Loucy (cell line): Measurements from ENCODE around the gene POPDC2.

Source experiments
- H2AFZ ChIP-seq: fragments of 200-600 bp; sonication (generic); 2 replicates; pipeline ENCODE4 v1.6.0; 2016; ENCODE audit warnings: antibody characterized with exemption, mild to moderate bottlenecking, low read length, moderate library complexity
- H3F3A ChIP-seq: fragments of 200-600 bp; 2 replicates; pipeline ENCODE4 v1.6.0; 2016; ENCODE audit warnings: antibody characterized with exemption, low read depth, mild to moderate bottlenecking
- H3K27me3 ChIP-seq: fragments of 200-600 bp; sonication (generic); 2 replicates; pipeline ENCODE4 v1.6.1; 2014; ENCODE audit warnings: low read length, mild to moderate bottlenecking; ENCODE audit not compliant: insufficient read depth, poor library complexity, severe bottlenecking
- H3K36me3 ChIP-seq: fragments of 200-600 bp; sonication (generic); 2 replicates; pipeline ENCODE4 v1.6.1; 2016; ENCODE audit warnings: low read length; ENCODE audit not compliant: insufficient read depth
- H3K4me1 ChIP-seq: fragments of 200-600 bp; sonication (generic); 2 replicates; pipeline ENCODE4 v1.5.1; 2014; ENCODE audit warnings: low read length, mild to moderate bottlenecking; ENCODE audit not compliant: insufficient read depth, poor library complexity, severe bottlenecking
- H3K4me2 ChIP-seq: fragments of 200-600 bp; sonication (generic); 2 replicates; pipeline ENCODE4 v1.6.0; 2014; ENCODE audit warnings: antibody characterized with exemption, low read length, low read depth, mild to moderate bottlenecking; ENCODE audit not compliant: poor library complexity, severe bottlenecking
- H3K4me3 ChIP-seq: fragments of 200-600 bp; sonication (generic); 2 replicates; pipeline ENCODE4 v1.5.1; 2014; ENCODE audit warnings: low read length, mild to moderate bottlenecking, mixed read lengths; ENCODE audit not compliant: poor library complexity, severe bottlenecking
- H3K79me2 ChIP-seq: fragments of 200-600 bp; sonication (generic); 2 replicates; pipeline ENCODE4 v1.6.1; 2014; ENCODE audit warnings: low read length; ENCODE audit not compliant: insufficient read depth
- H3K9ac ChIP-seq: fragments of 200-600 bp; sonication (generic); 2 replicates; pipeline ENCODE4 v1.6.0; 2014; ENCODE audit warnings: mild to moderate bottlenecking, low read depth, low read length, moderate library complexity; ENCODE audit not compliant: poor library complexity, severe bottlenecking
- H3K9me2 ChIP-seq: fragments of 200-600 bp; sonication (generic); replicated peaks from 2 replicates; pipeline ENCODE4 v1.6.1; 2016; ENCODE audit warnings: low read depth, low read length, mixed read lengths
- H3K9me3 ChIP-seq: fragments of 200-600 bp; sonication (generic); 2 replicates; pipeline ENCODE4 v1.6.1; 2014; ENCODE audit warnings: mild to moderate bottlenecking, antibody characterized with exemption, low read length, low read depth; ENCODE audit not compliant: insufficient read depth
- H4K20me1 ChIP-seq: fragments of 200-600 bp; sonication (generic); 2 replicates; pipeline ENCODE4 v1.6.0; 2014; ENCODE audit warnings: antibody characterized with exemption, low read length, mild to moderate bottlenecking; ENCODE audit not compliant: insufficient read depth, poor library complexity, severe bottlenecking
- CTCF ChIP-seq: fragments of 200-600 bp; sonication (generic); conservative IDR thresholded peaks from 2 replicates; pipeline ENCODE4 v1.5.1; 2014; ENCODE audit warnings: mild to moderate bottlenecking, antibody characterized with exemption, low read length
- EZH2phosphoT487 ChIP-seq: fragments of 200-600 bp; IDR thresholded peaks from 2 replicates; pipeline ENCODE4 v1.6.1; 2018; ENCODE audit warnings: antibody characterized with exemption, mild to moderate bottlenecking, moderate library complexity, borderline replicate concordance

Gene POPDC2

GRCh38 chr3:119613201-119613600, 47.2 kb downstream of the POPDC2 start:
- H2AFZ ChIP-seq, result no peak overlapping the region
- H3K9me3 ChIP-seq, result no peaks in the 10 kb centered on the region
- no peaks in the 10 kb centered on the region for H3K4me1 ChIP-seq
- H3K4me2 ChIP-seq, result no peak overlapping the region
- no peaks in the 10 kb centered on the region for H3F3A ChIP-seq
- no peak overlapping the region for H3K4me3 ChIP-seq
- H3K27me3 ChIP-seq, result no peaks in the 10 kb centered on the region
- no peaks in the 10 kb centered on the region for H3K79me2 ChIP-seq
- no peaks in the 10 kb centered on the region for H3K36me3 ChIP-seq
- no peaks in the 10 kb centered on the region for H4K20me1 ChIP-seq
- H3K9me2 ChIP-seq, result no peaks in the 10 kb centered on the region
- TF ChIP-seq EZH2phosphoT487 (no peak), CTCF (no peak)
- H3K9ac ChIP-seq, result no peak overlapping the region

GRCh38 chr3:119611664-119612063, 48.7 kb downstream of the POPDC2 start:
- no peaks in the 10 kb centered on the region for H3K36me3 ChIP-seq
- no peaks in the 10 kb centered on the region for H3K4me1 ChIP-seq

GRCh38 chr3:119609301-119609700, 51.1 kb downstream of the POPDC2 start:
- Histone ChIP-seq H3K9ac (no peak overlapping the region), H3F3A (no peaks in the 10 kb centered on the region), H2AFZ (no peak overlapping the region)

More at GRCh38 chr3:119611664-119612063, 48.7 kb downstream of the POPDC2 start:
- no peaks in the 10 kb centered on the region for H4K20me1 ChIP-seq
- H2AFZ ChIP-seq, result no peak overlapping the region
- H3F3A ChIP-seq, result no peaks in the 10 kb centered on the region
- H3K9me2 ChIP-seq, result no peaks in the 10 kb centered on the region
- no peak overlapping the region for H3K9ac ChIP-seq
- H3K4me2 ChIP-seq, result no peak overlapping the region
- TF ChIP-seq CTCF, result no peak
- TF ChIP-seq EZH2phosphoT487, result no peak
- no peaks in the 10 kb centered on the region for H3K9me3 ChIP-seq
- no peaks in the 10 kb centered on the region for H3K27me3 ChIP-seq
- H3K4me3 ChIP-seq, result no peak overlapping the region
- H3K79me2 ChIP-seq, result no peaks in the 10 kb centered on the region

GRCh38 chr3:119608405-119609000, 51.9 kb downstream of the POPDC2 start:
- Histone ChIP-seq H3K9me3 (no peaks in the 10 kb centered on the region), H2AFZ (no peak overlapping the region), H4K20me1 (no peaks in the 10 kb centered on the region), H3K27me3 (no peaks in the 10 kb centered on the region), H3K4me1 (no peaks in the 10 kb centered on the region), H3F3A (no peaks in the 10 kb centered on the region), H3K79me2 (no peaks in the 10 kb centered on the region), H3K4me2 (no peak overlapping the region), H3K4me3 (no peak overlapping the region), H3K36me3 (no peaks in the 10 kb centered on the region), H3K9me2 (no peaks in the 10 kb centered on the region), H3K9ac (no peak overlapping the region)
- no peak for TF ChIP-seq CTCF
- TF ChIP-seq EZH2phosphoT487, result no peak

More at GRCh38 chr3:119609301-119609700, 51.1 kb downstream of the POPDC2 start:
- no peak for TF ChIP-seq EZH2phosphoT487
- Histone ChIP-seq H4K20me1 (no peaks in the 10 kb centered on the region), H3K79me2 (no peaks in the 10 kb centered on the region), H3K36me3 (no peaks in the 10 kb centered on the region), H3K4me3 (no peak overlapping the region), H3K9me2 (no peaks in the 10 kb centered on the region), H3K4me1 (no peaks in the 10 kb centered on the region), H3K9me3 (no peaks in the 10 kb centered on the region), H3K4me2 (no peak overlapping the region), H3K27me3 (no peaks in the 10 kb centered on the region)
